Measurements from ENCODE around the gene ACVRL1.

Gene ACVRL1

GRCh38 chr12:51944608-51945233, 37.4 kb downstream of the ACVRL1 start:
- no peak for DNase-seq

- DNase-seq = no peak
Observed at GRCh38 chr12:51947246-51947996, 40.1 kb downstream of the ACVRL1 start.

GRCh38 chr12:51948066-51948465, 40.8 kb downstream of the ACVRL1 start:
- DNase-seq = no peak

GRCh38 chr12:51949342-51950030, 42.2 kb downstream of the ACVRL1 start:
- DNase-seq = no peak

- DNase-seq = no peak
Observed at GRCh38 chr12:51950682-51951198, 43.4 kb downstream of the ACVRL1 start.

- DNase-seq = peak; percentile 91
Observed at GRCh38 chr12:51951199-51951842, 44.0 kb downstream of the ACVRL1 start, which contains the start of gene ACVR1B. Gene ACVR1B, plus strand, starts transcription at chr12:51951699. Its CDS starts 45 bp downstream, at chr12:51951744.

GRCh38 chr12:51951843-51952722, 44.8 kb downstream of the ACVRL1 start:
- DNase-seq = no peak

GRCh38 chr12:51953089-51953488, 45.8 kb downstream of the ACVRL1 start:
- no peak for DNase-seq

- DNase-seq = no peak
Observed at GRCh38 chr12:51953864-51954263, 46.6 kb downstream of the ACVRL1 start.

GRCh38 chr12:51954561-51955361, 47.5 kb downstream of the ACVRL1 start:
- no peak for DNase-seq

GRCh38 chr12:51955702-51956101, 48.4 kb downstream of the ACVRL1 start:
- no peak for DNase-seq

- no peak for DNase-seq
Observed at GRCh38 chr12:51958542-51958941, 51.2 kb downstream of the ACVRL1 start.

- DNase-seq = no peak
Observed at GRCh38 chr12:51959211-51959610, 51.9 kb downstream of the ACVRL1 start.

- DNase-seq = no peak
Observed at GRCh38 chr12:51959921-51960320, 52.6 kb downstream of the ACVRL1 start.

- no peak for DNase-seq
Observed at GRCh38 chr12:51960488-51960887, 53.2 kb downstream of the ACVRL1 start.

- DNase-seq = no peak
Observed at GRCh38 chr12:51960890-51961289, 53.6 kb downstream of the ACVRL1 start.

GRCh38 chr12:51961834-51962233, 54.5 kb downstream of the ACVRL1 start:
- DNase-seq = no peak

- no peak for DNase-seq
Observed at GRCh38 chr12:51962737-51963136, 55.4 kb downstream of the ACVRL1 start.

- DNase-seq = no peak
Observed at GRCh38 chr12:51963477-51963876, 56.2 kb downstream of the ACVRL1 start.

GRCh38 chr12:51969643-51970042, 62.3 kb downstream of the ACVRL1 start:
- no peak for DNase-seq

All from CD4-positive, alpha-beta T cell treated with Interleukin-21 for 1 hour (primary cell).